ENCODE measurements around the gene GEN1.

Gene GEN1, protein sequence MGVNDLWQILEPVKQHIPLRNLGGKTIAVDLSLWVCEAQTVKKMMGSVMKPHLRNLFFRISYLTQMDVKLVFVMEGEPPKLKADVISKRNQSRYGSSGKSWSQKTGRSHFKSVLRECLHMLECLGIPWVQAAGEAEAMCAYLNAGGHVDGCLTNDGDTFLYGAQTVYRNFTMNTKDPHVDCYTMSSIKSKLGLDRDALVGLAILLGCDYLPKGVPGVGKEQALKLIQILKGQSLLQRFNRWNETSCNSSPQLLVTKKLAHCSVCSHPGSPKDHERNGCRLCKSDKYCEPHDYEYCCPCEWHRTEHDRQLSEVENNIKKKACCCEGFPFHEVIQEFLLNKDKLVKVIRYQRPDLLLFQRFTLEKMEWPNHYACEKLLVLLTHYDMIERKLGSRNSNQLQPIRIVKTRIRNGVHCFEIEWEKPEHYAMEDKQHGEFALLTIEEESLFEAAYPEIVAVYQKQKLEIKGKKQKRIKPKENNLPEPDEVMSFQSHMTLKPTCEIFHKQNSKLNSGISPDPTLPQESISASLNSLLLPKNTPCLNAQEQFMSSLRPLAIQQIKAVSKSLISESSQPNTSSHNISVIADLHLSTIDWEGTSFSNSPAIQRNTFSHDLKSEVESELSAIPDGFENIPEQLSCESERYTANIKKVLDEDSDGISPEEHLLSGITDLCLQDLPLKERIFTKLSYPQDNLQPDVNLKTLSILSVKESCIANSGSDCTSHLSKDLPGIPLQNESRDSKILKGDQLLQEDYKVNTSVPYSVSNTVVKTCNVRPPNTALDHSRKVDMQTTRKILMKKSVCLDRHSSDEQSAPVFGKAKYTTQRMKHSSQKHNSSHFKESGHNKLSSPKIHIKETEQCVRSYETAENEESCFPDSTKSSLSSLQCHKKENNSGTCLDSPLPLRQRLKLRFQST

DNA sequence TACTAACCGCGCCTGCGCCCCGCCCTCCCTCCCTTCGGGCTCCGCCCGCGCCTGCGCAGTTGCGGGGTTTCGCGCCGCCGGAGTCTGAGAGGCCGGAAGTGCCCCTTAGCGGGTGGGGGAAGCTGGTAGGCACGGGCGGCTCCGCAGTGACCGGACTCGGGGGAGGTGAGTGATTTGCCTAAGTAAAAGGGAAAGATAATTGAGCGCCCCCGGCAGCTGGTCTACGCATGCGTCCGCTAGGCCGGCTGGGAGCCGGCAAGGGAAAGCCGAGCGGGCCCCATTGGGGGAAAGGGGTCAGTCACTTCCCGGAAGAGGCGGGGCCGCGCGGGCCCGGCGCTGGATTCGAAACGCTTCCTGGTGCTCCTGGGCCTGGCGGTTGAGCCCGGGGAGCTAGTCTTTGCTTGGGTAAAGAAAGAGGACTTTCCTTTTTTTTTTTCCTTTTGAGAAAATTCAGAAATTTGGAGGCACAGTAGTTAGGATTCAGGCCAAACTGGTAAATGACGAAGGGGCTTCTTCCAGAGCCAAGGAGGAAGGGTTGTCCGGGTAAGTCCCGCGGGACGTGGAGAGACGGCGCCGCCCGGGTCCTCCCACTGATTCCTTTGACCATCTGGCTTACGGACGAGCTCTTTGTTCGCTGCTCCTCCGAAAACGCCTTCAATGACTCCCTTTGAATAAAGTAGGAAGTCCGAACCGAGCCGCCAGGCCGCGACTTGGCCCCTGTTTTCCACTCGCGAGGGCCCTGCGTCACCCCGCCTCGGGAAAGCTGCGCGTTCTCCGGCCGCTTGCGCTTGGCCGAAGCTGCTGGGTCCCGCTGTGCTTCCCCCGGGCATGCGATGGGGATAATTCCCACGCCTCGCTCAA, at the start of gene GEN1, which contains the start of gene SMC6:
TSS of gene GEN1 (plus strand) at position 336 of the 861 bp plus-strand sequence. CDS start 5,806 bp downstream, outside the sequence.
TSS of gene SMC6 (minus strand) at position 8 of the 861 bp plus-strand sequence. CDS start 7,864 bp downstream, outside the sequence.
- peak; percentile 90 for DNase-seq

DNA sequence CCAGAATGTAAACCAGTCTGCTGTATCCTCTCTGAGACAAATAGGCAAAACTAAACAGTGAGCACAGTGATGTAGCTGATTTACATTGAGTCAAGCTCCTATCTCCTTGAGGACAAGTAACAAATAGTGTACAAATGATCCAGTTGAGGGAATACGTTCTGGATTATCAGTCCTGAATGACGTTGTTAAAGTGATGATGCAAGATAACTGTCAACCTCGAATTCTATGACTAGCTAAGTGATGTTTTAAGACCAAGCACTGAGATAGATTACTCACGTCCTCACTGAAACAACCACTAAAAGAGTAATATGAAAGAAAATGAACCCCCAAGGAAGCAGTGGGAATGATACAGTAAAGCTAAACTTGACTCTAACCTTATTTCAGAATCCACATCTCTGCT, 47.1 kb upstream of the GEN1 start:
- no peak for DNase-seq

DNA sequence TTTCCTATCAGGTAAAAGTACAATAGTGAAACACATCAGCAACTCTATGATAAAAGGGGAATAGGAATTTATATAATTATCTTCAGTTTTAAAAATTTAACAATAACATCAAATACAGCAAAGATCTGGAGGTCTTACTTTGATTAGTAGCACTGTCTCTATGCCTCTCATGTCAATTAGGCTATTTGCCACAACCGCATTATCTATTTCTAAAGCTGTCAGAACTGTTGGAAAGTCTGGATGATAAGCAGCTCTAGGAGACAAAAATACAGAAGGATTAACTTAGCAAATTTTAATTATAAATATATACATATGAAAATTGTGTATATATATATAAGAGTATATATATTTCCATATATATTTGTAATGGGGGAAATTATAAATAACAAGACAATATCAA, 45.4 kb upstream of the GEN1 start:
- DNase-seq, result no peak

DNA sequence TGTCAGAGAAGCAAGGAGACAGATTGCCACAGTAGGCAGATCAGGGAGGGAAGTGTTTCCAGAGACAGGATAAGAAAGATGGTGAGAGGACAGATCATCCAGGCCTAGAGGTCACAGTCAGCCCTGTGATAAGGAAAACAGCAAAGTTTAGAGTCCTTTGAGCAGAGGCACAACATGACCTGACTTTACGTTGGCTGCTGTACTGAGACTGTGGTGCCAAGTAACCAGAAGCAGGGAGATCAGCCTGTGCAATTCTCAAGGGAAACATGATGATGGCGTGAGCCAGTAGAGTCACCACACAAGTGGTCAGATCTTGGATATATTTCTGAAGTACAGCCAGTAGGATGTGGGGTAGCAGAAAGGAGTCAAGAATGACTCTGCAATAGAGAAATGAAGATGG, 44.0 kb upstream of the GEN1 start:
- DNase-seq, result no peak

DNA sequence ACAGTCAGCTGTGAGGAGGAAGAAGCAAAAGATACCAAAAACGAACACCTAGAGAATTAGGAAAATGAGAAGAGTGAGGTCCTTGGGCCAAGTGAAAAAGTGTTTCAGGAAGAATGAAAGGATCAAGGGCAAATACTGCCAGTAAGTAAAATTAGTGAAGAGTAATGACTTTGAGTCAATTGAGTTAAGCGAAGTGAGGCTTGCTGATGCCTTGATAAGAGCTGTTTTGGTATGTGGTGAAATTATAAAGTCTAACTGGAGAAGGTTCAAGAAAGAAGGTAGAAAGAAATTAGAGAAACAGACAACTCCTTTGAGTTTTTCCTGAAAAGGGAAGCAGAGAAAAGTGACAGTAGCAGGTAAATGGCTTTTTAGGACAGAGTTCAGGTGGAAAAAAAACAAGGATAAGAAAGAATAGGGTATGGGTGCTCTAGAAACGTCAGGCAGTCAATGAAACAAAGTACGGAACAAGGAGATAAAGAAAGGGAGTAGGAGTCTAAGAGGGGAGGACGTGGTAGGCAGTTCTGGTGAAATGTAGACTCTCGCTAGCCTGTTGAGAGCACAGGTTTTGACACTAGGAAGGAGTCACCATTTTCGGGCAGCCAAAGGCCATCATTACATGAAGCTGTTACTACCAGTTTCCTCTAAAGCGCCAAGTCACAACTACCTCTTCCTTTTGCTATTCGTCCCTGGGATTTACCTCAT, 43.2 kb upstream of the GEN1 start:
- DNase-seq, result no peak

DNA sequence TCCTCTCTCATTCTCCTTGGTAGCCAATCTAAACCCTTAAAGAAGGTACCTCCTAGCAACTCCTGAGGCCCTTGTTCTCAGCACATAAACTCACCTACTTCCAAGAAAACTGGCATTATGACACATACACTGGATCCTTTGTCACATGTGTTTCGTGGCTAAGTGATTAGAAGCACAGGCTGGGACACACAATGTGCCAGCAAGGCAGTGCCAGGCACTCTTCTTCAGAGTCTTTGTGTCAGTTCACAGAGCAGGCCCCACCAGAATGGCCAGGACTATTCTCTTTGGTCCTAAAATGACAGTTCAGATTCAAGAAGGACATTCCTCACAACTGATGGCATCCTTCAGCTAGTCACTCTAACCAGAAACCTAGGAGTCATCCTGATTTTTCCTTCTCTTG, 40.6 kb upstream of the GEN1 start:
- DNase-seq, result no peak

DNA sequence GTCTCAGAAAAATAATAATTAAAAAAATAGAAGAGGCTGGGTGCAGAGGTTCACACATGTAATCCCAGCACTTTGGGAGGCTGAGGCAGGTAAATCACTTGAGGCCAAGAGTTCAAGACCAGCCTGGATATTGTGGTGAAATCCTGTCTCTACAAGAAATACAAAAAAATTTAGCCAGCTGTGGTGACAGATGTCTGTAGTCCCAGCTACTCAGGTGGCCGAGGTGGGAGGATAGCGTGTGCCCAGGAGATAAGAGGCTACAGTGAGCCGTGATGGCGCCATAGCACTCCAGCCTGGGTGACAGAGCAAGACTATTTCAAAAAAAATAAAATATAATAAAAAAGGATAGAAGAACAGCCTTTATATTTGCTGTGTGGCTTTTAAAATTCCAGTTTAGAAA, 36.3 kb upstream of the GEN1 start:
- no peak for DNase-seq

DNA sequence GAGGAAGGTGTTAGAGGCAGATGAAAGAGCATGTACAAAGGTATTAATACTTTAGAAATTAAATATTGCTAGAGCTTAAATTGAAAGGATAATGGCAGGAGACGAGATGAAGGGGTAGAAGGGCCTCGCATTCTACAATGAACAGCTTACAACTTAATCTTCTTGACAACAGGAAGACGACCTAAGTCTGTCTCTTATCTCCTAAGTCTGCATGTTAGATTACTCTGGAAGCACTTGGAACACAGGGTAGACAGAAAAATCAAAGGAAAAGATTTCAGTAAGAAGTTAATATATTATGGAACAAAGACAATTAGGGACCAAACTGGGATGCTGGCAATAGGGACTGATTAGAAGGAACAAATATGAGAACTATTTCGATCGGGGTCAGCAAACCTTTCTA, 35.2 kb upstream of the GEN1 start:
- no peak for DNase-seq

DNA sequence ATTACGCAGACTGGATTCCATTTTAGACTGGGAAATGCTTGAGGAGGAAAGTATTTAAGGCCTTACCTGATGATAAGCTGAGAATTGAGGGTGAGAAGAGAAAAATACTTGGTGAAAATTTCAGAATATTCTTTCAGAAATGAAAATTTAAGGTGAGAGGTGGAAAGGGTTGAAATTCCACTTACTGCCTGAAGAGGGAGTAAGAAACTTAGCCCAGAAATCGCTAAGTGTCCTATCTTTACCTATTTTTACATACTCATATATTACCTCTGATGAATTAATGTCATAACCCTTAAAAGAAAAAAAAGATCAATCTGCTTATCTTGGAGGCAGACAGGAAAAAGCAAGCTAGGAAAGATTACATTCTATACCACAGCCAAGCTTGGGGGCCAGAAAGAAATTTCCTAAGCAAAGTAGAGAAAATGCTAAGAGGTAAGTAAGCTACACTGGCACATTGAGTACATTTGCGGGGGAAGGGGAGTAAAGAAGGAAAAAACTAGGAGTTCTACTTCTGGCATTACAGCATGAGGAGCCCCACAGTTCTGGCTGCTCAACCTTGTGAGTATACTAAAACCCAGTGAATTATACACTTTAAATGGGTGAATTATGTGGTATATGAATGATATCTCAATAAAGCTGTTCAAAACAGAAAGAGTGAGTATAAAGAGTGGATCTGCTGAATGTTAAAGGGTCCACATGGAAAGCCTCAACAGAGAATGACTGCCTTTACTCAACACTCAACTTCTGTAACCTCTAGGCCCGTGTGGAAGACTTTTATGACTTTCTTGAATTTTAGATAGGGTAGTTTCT, 34.2 kb upstream of the GEN1 start:
- no peak for DNase-seq

DNA sequence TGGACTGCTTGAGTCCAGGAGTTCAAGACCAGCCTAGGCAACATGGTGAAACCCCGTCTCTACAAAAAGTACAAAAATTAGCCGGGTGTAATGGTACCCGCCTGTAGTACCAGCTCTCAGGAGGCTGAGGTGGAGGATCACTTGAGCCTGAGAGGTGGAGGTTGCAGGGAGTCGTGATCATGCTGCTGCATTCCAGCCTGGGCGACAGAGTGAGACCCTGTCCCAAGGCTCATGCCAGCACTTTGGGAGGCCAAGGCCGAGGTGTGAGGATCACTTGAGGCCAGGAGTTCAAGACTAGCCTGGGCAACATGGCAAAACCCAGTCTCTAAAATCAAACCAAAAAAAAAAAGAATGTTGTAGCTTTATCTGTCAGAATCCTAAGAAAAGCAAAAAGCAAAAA, 25.7 kb upstream of the GEN1 start:
- no peak for DNase-seq

DNA sequence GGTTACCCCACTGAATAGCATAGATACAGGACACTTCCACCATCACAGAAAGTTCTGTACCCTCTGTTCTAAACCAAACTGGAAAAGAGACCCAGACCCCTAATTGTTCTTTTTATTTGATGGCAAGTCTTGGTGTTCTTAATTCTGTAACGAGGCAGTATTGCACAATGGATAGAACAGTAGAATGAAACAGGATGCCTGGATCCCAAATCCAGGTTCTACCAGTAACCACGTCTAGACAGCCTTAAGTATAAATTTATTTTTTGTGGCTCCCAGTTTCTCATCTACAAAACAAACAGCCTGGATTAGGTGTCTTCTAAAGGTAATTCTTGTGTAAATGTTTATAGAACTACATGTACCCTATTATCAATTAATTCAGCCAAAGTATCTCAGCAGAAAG, 24.1 kb upstream of the GEN1 start:
- DNase-seq, result no peak

DNA sequence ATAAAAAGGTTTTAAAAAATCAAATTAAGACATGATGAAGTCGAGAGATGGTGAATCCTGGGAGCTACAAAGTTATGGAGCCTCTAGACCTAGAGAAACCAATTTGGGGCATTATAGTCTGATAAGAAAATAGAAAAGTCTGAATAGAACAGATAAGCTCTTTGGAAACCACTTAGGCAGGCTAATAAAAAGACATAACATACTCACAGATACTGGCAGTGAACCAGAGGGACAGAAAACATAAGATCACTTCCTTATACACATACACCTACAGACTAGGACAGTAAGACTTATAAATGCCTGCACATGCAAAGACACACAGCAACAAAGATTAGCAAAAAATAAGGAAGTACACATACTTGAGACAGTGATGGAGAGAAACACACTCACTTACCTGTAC, 20.3 kb upstream of the GEN1 start:
- no peak for DNase-seq

DNA sequence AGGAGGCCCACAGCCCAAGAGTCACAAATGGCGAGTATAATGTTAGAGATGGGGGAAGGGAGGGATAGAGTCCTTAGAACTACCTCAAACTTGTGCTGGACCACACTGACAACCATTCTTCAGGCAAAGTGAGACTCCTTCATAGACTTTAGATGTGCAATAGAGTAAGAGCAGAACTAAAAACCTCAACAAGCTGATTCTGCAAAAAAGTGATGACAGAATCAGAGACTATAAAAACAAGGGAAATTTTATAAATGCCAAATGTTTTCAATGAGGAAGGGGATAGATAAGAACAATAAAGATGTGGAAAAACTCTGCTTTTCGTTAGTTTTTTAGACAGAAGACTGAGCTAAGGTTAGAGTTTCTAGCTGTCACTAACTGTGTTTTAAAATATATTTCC, 18.1 kb upstream of the GEN1 start:
- DNase-seq, result no peak

DNA sequence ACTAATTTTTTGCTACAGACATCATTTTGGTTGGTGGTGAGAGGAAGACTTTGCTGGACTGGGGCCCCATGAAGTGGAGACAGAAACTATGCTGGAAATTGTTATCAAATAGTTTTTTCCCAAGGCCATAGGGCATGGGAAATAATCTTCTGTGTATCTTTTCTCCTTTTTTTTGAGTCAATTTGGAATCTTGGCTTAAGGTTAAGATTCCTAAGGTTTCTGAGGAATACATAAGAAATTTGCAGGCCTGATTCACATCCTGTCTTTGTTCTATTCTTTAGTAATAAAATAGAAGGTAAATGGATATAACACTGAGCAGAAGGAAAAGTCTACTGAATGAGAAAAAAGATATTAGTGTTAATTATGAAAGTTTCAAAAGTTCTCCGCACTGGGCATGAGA, 16.9 kb upstream of the GEN1 start:
- no peak for DNase-seq

DNA sequence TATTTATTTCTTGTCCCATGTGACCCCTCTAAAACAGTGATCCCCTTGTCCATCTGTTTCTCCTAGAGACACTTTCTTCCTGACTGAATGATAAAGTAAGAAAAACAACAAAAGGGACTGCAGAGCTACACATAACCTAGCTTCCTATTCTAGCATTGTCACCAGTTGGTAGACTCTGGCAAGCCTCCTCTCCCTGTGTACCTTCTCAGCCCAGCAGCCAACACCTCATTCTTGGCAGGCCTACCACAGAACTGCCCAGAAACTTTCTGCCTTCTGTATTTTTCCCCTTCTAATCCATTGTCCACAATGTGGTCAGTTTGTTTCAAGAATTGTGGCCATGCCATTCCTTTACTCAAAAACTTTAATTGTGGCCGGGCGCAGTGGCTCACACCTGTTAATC, 13.7 kb upstream of the GEN1 start:
- DNase-seq, result no peak

DNA sequence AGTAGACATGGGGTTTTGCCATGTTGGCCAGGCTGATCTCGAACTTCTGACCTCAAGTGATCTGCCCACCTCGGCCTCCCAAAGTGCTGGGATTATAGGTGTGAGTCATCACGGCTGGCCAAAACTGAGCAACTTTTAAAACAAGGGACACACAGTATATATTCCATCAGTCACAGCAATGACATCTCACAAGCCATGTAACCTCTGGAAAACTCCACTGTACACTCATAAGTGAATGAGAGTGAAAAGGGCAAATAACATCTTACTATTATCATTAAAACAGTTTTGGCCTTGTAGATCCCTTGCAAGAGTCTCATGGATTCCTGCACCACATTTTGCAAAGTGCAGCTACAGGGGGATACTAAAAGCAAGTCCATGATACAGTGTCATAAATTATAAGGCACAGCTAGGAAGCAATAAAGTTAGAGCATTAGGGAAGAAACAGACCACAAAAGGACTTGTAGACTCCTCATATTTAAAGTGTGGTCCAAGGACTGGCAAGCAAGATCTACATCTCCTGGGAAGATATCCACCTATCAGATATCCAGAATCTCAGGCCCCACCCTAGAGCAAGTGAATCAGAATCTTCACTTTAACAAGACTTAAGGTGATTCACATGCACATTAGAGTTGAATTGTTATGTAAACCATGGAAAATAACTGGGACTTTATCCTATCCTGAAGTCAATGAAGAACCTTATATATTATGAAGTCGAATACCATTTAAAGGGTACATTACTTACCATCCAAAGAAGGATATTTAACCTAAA, 6.1 kb upstream of the GEN1 start:
- DNase-seq, result no peak

DNA sequence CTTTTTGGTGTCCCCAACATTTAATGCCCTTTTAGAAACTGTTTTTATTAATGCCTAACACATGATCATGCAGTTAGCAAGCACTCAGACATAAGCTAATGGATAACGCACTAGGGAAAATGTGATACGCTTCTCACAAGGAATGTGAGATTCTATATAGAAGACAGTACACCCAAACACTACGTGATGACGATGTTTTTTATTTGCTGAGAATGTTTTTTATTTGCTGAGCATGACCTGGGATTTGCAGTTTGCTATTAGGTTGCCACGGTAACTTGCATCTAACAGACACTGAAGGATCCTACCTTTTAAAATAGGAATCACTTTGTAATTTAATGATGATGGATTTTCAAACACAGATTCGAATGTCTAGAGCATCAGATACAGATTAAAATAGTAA, 5.2 kb upstream of the GEN1 start:
- no peak for DNase-seq

DNA sequence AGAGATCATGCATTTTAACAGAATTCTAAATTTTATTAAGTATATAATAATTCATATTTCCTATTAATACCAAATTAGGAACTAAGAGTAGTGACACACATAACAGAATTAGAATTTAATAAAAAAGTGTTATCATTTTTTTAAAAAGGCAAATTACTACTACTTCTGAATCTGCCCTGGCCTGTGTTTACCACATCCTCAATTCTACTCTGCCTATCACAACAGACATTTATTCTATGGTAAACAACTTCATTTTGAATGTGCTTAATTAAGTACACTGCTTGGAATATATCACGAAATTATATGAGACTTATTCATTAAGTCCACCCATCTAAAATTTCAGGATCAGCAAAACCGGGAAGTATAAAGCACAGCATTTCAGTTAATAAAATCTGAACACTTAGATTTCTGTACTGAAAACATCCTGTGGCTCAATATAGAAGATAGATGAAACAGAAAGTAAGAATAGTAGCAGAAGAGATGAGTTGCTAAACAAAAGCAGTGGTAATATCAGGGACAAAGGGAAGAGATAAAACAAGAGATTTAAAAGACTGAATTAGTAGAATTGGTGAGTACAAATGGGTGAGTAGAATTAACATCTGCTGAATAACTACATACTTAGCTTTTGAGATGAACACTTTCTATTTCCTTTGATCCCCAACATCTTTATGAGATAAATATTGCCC, 4.0 kb upstream of the GEN1 start:
- no peak for DNase-seq

DNA sequence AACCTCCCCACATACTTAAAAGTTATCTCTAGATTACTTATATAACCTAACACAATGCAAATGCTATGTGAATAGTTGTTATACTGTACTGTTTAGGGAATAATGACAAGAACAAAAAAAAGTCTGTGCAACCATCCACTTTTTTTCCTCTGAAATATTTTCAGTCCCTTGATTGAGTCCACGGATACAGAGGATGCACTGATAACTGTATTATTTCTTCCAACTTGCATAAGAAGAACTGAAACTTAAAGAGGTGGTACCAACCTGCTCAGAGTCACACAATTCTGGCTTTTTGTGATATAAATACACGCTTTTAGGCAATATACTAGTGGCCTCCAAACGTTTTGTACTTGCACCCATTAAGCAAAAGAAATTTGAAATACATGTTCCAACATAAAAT, 1.7 kb upstream of the GEN1 start:
- no peak for DNase-seq
